HUES48 (cell line): Measurements from ENCODE around the gene CHGA.

Experiments used
- H3K27ac ChIP-seq: one replicate; pipeline ENCODE4 v1.7.0; 2013; ENCODE audit warnings: low read depth, low read length, inconsistent platforms
- H3K27me3 ChIP-seq: 2 replicates; pipeline ENCODE4 v1.6.1; 2013; ENCODE audit warnings: mild to moderate bottlenecking, low read length; ENCODE audit not compliant: control insufficient read depth, insufficient read depth
- H3K36me3 ChIP-seq: 2 replicates; pipeline ENCODE4 v1.6.1; 2013; ENCODE audit warnings: low read length; ENCODE audit not compliant: control insufficient read depth, insufficient read depth
- H3K4me1 ChIP-seq: 2 replicates; pipeline ENCODE4 v1.6.1; 2013; ENCODE audit warnings: mild to moderate bottlenecking, low read length; ENCODE audit not compliant: control insufficient read depth, insufficient read depth
- H3K4me3 ChIP-seq: 2 replicates; pipeline ENCODE4 v1.5.1; 2013; ENCODE audit warnings: mild to moderate bottlenecking, low read depth, low read length
- H3K9ac ChIP-seq: 2 replicates; pipeline ENCODE4 v1.6.1; 2013; ENCODE audit warnings: mild to moderate bottlenecking, low read depth, low read length, moderate library complexity
- H3K9me3 ChIP-seq: 2 replicates; pipeline ENCODE4 v1.6.1; 2013; ENCODE audit warnings: low read length; ENCODE audit not compliant: control insufficient read depth, insufficient read depth

The CHGA gene, protein sequence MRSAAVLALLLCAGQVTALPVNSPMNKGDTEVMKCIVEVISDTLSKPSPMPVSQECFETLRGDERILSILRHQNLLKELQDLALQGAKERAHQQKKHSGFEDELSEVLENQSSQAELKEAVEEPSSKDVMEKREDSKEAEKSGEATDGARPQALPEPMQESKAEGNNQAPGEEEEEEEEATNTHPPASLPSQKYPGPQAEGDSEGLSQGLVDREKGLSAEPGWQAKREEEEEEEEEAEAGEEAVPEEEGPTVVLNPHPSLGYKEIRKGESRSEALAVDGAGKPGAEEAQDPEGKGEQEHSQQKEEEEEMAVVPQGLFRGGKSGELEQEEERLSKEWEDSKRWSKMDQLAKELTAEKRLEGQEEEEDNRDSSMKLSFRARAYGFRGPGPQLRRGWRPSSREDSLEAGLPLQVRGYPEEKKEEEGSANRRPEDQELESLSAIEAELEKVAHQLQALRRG

DNA sequence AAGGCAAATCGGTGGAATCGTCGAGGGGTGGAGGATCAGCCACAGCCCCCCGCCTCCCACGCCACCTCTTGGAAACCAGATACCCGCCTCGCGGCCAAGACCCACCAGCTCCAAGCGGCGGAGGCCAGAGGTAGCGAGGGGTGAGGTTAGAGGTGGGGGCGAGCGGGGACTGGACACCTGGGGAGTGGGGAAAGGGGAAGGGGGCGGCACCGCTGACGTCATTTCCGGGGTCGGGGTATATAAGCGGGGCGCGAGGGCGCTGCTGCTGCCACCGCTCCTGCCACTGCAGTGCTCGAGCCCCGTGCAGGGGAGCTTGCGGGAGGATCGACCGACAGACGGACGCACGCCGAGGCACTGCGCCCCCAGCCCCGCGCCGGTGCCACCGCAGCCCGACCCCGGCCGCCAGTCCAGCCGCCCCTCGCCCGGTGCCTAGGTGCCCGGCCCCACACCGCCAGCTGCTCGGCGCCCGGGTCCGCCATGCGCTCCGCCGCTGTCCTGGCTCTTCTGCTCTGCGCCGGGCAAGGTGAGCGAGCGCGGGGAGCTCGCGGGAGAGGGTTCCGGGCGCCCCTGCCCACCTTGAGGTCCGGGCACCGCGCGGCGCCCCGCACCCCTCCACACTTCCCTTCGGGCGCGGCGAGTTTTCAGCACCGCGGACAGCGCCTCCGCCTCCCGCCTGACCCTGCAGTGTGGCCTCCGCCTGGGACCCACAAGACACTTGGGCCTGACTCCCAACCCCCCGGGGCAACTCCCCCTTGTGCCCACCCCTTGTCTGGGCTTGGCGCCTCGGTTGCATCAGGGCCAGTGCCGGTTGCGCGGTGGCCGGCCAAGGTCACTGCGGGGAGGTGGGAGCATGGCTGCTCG is at the start of gene CHGA:
Gene CHGA, plus strand, starts transcription at position 268 of the 861 bp plus-strand sequence. Its CDS starts 210 bp downstream, at position 478.
- H3K27ac ChIP-seq = no peak within 1 kb of the TSS
- peak within 1 kb of the TSS; percentile 69 for H3K4me3 ChIP-seq
- peaks cover 8% of the 10 kb centered on the region; the same call in 1 of the 2 replicates for H3K4me1 ChIP-seq
- H3K9me3 ChIP-seq = no peaks in the 10 kb centered on the region
- peaks cover 11% of the 10 kb centered on the region for H3K27me3 ChIP-seq
- no peaks in the 10 kb centered on the region for H3K36me3 ChIP-seq
- H3K9ac ChIP-seq = no peak within 1 kb of the TSS

DNA sequence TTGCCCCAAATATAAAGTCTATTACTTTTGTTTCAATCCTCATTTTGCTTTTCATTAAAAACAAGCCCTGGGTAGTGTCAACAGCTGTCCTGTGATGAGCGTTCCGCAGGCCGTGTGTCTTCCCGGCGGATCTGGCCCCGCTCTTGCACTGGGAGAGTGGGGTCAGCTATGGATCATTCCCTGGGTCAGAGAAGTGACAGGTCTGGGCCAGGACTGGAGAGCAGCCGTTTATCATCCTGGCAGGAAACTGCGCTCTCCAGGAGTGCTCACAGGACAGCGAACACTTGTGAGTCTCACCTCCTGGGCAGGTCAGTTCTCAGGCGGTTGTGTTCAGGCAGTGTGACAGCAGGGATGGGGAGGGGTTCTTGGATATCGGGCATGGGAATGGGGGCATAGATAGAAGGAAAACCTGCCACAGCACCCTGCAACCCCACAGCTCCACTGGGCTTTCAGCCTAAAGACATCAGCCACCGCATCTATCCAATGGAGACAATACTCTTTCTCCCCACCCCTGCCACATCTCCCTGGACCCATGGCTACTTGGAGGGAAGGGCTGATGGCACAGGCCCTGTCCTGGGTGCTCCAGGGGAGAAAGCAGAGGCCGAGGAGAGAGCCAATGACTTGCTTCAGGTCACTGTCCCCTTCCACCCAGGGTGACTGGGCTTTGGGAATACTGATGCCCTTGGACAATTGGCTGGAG is 47.8 kb upstream of the CHGA start:
- peaks cover 14% of the 10 kb centered on the region; the same call in 1 of the 2 replicates for H3K4me1 ChIP-seq
- no peak overlapping the region for H3K27ac ChIP-seq
- no peaks in the 10 kb centered on the region for H3K36me3 ChIP-seq
- H3K9ac ChIP-seq = no peak overlapping the region
- H3K27me3 ChIP-seq = no peaks in the 10 kb centered on the region
- H3K4me3 ChIP-seq = no peak overlapping the region
- H3K9me3 ChIP-seq = no peaks in the 10 kb centered on the region

DNA sequence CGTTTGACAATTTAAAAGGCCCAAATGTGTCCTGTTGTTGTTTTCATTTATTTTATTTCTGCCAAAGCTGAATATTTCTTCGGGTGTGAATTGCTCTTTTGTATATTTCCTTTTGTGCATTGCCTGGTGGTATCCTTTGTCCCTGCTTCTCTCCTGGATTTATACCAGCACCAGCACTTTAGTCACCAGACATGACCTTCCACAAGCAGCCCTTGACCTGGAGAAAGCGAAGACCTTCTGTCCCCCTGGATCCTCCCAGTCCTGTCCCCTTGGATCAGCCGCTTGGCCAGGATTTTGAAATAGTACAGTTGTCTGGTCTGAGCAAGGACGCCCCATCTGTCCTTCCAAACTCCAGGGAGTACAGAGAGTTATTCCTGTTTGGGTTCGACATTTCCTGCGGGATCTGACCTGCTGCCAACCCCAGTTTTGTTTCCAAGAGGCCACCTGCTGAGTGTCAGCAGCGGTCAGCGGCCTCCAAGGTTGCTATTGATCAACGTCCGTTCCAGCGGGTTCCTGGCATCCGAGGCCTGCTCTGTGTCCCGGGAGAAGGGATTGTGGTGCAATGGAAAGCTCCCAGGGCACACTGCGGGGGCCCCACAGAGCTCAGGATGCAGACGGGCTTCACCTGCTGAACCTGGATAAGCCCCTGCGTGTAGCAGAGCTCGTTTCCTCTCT is 45.1 kb upstream of the CHGA start:
- Histone ChIP-seq H3K9ac (no peak overlapping the region), H3K4me3 (no peak overlapping the region), H3K4me1 (peaks cover 17% of the 10 kb centered on the region; the same call in 1 of the 2 replicates), H3K9me3 (no peaks in the 10 kb centered on the region), H3K36me3 (no peaks in the 10 kb centered on the region), H3K27ac (peak overlapping the region; percentile 32), H3K27me3 (no peaks in the 10 kb centered on the region)

DNA sequence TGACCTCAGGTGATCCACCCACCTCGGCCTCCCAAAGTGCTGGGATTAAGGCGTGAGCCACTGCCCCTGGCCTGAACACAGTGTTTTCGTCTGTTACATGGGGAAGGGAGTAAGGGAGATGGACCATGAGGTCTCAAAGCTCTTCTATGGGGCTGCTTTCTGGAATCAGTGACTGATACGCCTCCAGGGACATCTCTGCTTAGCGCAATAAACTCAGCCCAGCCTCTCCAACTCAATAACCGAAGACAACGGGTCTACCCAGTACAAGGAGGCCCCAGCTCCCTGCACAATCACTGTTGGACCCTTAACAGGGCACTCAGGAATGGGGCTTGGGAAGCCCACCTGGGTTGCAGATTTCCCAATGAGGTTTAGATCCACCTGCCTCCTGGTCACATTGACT is 42.6 kb upstream of the CHGA start:
- Histone ChIP-seq H3K27me3 (no peaks in the 10 kb centered on the region), H3K4me3 (no peak overlapping the region), H3K9ac (no peak overlapping the region)

DNA sequence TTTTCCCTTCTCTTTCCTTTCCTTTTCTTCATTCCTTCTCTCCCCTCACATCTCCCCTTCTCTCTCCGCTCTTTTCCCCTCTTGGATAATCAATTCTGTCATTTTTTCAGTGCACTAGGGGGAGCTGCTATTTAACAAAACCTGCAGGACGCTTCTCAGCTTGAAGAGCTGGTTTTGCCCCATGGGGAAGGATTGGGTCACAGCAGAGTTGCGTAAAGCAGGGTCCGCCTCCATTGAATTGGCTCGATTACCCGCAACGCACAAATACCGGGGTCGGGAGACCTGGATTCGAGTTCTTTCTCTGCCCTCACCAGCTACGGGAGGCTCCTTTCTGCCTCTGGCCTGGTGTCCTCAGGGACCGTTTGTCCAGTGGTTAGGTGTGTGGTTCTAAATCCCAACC is 42.1 kb upstream of the CHGA start:
- H3K4me1 ChIP-seq = peaks cover 17% of the 10 kb centered on the region; the same call in 1 of the 2 replicates
- H3K27me3 ChIP-seq = no peaks in the 10 kb centered on the region
- H3K9ac ChIP-seq = no peak overlapping the region
- peak overlapping the region; percentile 21; the same call in 1 of the 2 replicates for H3K4me3 ChIP-seq
- no peak overlapping the region for H3K27ac ChIP-seq
- no peaks in the 10 kb centered on the region for H3K9me3 ChIP-seq
- H3K36me3 ChIP-seq = no peaks in the 10 kb centered on the region

More for the DNA sequence above, 42.6 kb upstream of the CHGA start:
- H3K36me3 ChIP-seq = no peaks in the 10 kb centered on the region
- H3K4me1 ChIP-seq = peaks cover 17% of the 10 kb centered on the region; the same call in 1 of the 2 replicates
- H3K9me3 ChIP-seq = no peaks in the 10 kb centered on the region
- H3K27ac ChIP-seq = no peak overlapping the region

DNA sequence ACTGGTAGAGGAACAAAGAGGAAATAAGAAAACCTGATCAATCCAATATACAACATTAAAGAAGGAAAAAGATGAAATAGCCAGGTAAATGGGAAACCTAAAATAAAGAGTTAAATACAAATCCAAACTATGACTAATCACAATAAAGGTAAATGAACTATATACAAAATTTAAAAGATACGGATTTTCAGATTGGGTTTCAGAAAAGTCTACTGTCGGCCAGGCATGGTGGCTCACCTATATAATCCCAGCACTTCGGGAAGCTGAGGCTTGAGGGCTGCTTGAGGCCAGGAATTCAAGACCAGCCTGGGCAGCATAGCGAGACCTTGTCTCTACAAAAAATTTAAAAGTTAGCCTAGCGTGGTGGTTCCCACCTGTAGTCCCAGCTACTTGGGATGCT is 39.9 kb upstream of the CHGA start:
- no peak overlapping the region for H3K27ac ChIP-seq
- H3K4me3 ChIP-seq = no peak overlapping the region
- no peaks in the 10 kb centered on the region for H3K36me3 ChIP-seq
- no peaks in the 10 kb centered on the region for H3K9me3 ChIP-seq
- no peak overlapping the region for H3K9ac ChIP-seq
- H3K4me1 ChIP-seq = peaks cover 11% of the 10 kb centered on the region; the same call in 1 of the 2 replicates
- H3K27me3 ChIP-seq = no peaks in the 10 kb centered on the region

DNA sequence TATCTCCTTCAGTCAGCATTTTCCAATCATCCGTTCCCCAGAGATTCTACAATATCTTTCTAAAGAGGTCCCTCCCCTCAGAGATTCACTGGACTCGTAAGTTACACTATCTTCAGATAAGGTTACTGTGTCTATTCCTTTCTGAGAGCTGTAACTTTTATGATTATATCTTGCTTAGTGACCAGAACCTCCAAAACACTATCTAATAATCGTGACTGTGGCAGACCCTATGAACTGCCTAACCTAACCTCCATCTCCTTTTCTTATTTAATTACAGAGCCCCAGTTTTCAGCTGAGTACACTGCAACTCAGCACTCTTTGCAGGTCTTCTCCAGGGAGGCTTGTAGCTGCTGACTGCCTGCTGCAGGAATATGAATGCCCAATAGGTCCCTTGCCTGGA is 38.5 kb upstream of the CHGA start:
- no peaks in the 10 kb centered on the region for H3K9me3 ChIP-seq
- no peak overlapping the region for H3K9ac ChIP-seq
- no peak overlapping the region for H3K27ac ChIP-seq
- H3K36me3 ChIP-seq = no peaks in the 10 kb centered on the region
- no peaks in the 10 kb centered on the region for H3K27me3 ChIP-seq
- H3K4me3 ChIP-seq = no peak overlapping the region
- peaks cover 4% of the 10 kb centered on the region; the same call in 1 of the 2 replicates for H3K4me1 ChIP-seq

DNA sequence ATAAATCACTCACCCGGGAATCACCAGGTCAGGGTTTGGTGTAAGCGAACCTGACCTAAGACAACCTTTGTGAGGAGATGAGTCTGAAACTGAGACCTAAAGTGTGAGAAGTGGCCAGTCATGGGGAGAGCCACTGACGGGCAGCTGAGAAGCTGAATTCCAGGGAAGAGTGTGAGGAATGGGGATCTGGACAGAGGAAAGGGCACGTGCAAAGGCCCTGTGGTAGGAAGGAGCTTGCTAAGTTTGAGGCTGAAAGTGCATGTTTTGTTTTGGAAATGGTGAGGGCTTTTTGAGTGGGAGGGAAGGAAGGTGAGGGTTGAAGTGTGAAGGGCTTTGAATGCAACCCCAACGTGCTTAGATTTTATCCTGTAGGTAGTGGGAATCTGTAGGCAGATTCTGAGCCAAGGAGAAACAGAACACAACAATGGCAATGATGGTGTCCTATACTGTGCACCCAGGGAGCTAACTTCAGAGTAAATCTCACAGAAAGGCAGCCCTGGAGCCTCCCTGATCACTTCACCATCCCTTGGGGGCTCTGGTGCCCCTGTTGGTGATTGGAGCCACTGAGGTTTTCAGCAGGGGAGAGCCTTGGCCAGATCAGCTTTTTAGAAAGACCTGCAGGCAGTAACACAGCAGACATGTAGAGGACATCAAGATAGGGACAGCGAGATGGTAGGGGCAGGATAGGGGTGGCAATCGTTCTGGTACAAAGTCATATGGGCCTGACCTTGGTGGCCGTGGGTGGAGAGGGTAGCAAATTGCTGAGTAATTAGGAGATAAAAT is 37.5 kb upstream of the CHGA start:
- Histone ChIP-seq H3K27me3 (no peaks in the 10 kb centered on the region), H3K4me3 (no peak overlapping the region), H3K27ac (no peak overlapping the region), H3K36me3 (no peaks in the 10 kb centered on the region), H3K9ac (no peak overlapping the region), H3K4me1 (peaks cover 4% of the 10 kb centered on the region; the same call in 1 of the 2 replicates), H3K9me3 (no peaks in the 10 kb centered on the region)

DNA sequence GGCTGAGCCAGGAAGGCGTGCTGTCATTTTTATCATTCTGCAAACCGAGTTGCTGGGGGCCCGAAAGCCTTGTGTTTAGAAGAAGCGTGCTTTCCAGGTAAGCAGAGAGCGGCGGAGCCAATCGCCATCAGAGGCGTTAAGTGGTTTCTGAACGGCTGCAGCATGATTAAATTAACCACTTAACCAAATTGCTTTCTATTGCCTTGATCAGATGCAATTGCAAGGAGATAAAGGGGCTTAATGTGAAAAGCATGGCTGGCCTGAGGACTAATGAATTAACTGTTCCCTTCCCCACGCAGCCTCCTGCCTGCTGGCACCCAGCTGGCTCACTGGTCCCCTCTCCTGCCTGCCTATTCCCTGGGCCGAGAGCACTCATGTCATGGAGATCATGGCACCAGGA is 36.6 kb upstream of the CHGA start:
- H3K4me1 ChIP-seq = no peaks in the 10 kb centered on the region

More for the DNA sequence above, 36.6 kb upstream of the CHGA start:
- Histone ChIP-seq H3K27me3 (no peaks in the 10 kb centered on the region), H3K9me3 (no peaks in the 10 kb centered on the region), H3K4me3 (no peak overlapping the region), H3K27ac (no peak overlapping the region), H3K9ac (no peak overlapping the region), H3K36me3 (no peaks in the 10 kb centered on the region)
